HG03108 (cell line): Measurements from ENCODE around the gene KCNMA1.
"Not testable (repeated sequence)": the region's sequence is repeated elsewhere in the genome, so short reads cannot be mapped to it uniquely, and the experiment has no call there.

ENCODE experiments used
- ATAC-seq: cut with Tn5 transposase; IDR thresholded peaks from one replicate; pipeline ENCODE4 v1.9.1; 2021; ENCODE audit warnings: moderate library complexity; ENCODE audit not compliant: unreplicated experiment

Gene KCNMA1

DNA sequence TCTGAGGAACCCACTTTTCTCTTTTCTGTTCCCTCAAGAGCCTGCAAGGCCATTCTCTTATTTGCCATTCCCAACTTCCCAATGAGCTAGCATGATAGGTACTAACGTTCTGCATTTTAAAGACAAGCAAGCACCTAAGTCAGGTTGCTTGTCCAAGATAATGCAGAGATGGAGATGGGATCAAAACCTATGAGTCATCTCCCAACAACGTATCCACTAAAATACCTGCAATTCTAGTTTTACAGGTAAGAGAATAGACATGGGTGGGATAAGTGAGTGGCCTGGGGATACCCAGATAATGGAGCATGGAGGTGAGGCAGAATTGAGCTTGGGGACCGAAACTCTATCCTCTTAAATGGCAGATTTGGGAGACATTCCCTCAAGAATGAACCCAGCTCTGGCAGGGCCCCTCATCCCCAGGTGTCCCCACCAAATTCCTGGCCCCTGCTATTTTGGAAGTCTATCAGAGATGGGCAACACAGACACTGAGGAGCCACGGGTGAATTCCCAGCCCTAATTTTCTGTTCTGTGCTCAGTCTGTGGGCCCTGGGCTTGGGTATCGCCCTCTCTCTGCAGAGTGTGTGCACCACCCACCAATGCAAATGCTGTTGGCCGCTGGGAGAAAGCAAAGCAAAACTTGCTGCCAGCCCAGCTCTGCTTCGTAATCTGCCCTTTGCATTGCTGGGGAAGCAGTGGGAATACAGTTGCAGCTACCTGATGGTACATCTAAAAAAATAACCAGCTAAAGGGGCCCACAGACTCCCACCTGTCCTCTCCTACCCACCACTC is 98.3 kb downstream of the KCNMA1 start:
- no peak for ATAC-seq

DNA sequence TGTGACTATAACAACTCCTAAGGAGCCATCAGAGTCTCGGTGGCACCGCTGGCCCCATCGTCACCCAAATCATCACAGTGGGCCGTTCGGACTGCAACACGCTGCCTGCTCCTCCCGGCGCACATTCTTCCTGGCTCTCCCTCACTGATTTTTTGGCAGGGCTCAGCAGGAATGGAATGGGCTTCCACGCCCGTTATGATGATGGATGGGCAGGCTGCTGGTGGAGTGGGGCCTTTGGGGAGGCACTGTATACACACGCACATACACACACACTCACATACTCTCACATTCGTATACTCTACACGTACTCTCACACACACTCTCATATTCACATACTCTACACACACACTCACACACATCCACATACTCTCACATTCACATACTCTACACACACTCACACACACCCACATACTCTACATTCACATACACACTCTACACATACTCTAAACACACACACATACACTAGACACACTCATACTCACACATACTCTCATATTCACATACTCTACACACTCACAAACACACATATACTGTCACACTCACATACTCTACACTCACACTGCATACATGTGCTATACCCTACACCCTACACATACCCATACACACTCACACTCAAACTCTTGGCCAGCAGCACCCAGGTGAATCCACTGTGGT is 99.8 kb downstream of the KCNMA1 start:
- no peak for ATAC-seq

DNA sequence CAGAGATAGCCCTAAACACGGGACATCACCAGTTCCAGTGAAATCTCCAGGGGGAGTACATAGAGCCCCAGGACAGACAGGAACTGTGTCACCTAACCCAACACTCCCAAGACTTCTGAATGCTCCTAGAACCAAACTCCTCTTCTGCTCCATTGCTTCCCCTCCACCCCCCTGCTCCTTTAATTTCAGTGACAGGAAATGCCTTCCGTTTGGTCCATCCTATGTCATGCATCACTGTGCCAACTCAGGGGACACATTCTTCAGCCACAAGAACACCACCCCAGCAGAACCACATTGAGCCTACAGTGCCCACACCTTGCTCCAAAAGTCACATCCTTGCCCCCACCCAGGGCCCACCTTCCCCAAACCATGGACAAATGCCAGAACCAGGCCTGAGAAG is 100.5 kb downstream of the KCNMA1 start:
- no peak for ATAC-seq

DNA sequence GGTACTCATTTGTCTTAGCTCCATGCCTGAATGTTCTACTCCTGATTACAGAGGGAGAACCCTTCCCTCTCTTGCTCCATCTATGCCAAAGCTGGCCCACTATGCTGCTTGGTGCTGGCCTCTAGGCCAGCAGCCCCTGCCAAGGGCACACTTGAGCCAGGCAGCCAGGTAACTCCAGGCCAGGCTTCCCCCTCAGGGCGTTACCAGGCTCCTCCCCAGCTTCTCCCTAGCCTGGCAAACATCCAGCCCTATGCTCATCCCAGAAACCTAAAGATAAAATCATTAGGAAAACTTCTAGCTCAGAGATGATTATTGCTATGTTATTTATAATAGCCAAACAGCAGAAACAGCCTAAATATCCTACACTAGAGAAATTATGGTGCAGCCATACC is 103.7 kb downstream of the KCNMA1 start:
- no peak for ATAC-seq

DNA sequence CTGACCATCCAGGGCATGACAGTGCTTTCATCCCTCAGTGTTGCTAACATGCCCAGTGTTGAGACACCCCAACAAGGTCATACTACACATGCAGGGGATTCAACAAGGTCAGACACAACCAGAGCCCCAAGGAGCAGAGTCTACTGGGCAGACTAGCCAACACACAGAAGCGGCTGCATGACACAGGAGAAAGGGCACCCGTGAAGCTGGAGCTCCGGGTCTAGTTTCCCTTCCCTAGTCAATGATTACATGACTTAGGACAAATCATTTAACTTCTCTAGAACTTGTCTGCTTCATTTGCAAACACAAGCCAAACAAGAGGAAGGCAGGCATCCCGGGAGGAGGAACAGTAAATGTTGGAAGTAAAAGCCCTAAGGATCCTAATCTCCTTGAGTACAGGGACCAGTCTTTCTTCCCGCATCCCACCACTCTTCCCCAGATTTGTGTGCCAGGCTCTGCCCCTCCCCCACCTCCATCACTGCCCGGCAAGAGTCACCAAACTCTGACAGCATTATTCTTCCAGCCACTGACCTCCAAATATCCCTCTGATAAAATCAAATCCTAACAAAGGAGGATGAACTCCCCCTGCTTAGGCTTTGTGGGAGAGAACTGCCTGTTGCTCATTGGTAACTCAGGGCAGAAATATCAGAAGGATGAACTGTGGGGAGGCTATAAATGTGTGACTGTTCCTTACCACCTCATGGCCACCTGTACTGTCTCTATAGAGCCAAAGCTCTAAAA is 104.3 kb downstream of the KCNMA1 start:
- ATAC-seq: no peak

DNA sequence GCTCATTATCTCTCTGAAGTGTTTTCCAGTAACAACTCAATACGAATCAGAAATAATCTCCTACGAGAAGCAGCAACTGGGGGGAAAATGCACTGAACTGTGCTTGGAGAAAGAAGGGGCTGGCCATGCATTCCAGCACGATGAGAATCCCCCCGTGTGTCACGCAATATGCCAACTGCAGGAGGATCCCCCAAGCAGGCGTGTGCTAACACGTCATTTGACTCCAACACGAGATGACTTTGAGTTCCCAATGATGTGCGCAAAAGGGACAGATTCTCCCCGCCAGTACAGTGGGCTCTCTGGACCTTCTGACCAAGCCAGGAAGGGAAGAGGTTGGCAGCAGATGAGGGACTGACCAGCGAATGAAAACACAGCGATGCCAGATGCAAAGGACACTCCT is 105.5 kb downstream of the KCNMA1 start:
- ATAC-seq: no peak

DNA sequence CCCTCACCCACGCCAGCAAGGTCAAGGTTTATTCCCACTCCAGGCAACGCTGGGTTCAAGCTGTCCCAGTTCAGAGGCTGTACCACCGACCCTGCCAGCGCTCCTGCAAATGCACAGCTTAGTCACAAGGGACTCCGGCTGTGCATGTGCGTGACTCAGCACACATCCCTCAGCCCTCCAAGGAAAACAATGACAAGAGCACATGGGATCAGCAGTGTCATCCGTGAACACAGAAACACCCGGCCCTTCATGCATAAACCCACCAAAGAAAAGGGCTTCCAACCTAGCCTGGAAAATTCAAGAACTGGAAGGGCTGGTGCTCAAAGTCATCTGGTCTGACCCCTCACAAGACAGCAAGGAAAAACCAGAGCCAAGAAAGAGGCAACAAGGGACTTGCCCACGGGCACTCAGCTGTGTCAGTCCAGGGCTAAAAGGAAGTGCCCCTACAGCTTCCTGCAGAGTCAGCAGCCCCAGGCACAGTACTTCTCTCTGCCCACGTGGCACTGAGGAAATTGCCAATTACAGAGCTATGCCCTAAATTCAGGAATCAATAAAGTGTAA is 106.1 kb downstream of the KCNMA1 start:
- ATAC-seq: no peak

DNA sequence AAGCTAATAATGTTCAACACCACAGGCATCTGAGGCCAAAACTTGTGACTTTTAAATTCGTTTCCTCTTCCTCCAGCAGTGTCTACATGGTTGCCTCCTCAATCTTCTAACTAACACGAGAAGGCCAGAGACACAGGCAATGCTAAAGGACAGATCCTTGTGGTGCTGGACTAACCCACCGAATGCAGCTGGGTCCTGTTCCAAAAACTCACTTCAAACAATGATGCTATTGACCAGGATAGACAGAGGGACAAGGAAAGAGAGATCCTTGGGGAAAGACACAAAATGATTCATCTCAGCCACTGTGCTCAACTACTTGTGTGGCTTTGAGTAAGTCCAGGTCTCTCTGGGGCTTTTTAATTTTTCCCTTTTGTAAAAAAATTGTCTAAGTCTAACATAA is 107.6 kb downstream of the KCNMA1 start:
- no peak for ATAC-seq

DNA sequence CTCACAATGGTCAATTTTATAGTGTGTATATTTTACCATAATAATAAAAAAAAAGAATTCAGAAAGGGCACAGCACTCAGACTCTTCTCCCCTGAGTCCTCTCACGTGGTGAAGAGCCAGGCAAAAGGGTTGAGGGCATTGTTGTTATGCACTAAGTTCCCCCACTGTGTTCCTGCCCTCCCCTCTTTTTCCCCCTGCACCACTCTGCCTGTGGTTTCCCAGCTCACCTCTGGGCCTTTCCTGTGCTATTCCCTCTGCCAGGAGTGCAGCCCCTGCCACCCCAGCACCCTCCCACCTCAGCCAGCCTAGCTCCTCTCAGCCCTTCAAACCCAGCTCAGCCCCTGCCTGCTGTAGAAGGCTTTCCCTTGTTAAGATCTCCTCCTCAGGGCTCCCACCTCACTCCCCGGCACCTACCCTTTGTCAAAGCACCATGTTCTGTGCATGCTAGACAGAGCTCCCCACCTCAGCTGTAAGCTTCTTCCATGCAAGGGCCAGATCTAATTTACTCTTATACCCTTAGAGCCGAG is 108.5 kb downstream of the KCNMA1 start:
- ATAC-seq: no peak

DNA sequence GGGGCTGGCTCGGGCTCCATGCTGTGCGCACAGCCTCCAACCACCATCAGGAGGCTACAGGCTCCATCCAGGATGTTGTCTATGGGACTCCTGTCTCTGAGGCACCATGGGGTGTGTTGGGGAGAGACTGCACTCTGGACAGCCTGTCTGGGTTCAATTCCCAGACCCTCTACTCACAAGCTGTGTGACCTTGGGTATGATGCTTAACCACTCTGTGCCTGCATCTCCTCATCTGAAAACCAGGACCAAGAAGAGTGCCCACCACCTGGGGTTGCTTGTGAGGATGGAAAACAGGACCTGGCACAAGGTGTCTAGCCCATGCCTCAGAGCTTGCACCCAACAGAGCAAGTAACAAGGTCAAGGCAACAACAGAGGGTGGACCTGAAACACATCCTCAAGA is 109.8 kb downstream of the KCNMA1 start:
- no peak for ATAC-seq

DNA sequence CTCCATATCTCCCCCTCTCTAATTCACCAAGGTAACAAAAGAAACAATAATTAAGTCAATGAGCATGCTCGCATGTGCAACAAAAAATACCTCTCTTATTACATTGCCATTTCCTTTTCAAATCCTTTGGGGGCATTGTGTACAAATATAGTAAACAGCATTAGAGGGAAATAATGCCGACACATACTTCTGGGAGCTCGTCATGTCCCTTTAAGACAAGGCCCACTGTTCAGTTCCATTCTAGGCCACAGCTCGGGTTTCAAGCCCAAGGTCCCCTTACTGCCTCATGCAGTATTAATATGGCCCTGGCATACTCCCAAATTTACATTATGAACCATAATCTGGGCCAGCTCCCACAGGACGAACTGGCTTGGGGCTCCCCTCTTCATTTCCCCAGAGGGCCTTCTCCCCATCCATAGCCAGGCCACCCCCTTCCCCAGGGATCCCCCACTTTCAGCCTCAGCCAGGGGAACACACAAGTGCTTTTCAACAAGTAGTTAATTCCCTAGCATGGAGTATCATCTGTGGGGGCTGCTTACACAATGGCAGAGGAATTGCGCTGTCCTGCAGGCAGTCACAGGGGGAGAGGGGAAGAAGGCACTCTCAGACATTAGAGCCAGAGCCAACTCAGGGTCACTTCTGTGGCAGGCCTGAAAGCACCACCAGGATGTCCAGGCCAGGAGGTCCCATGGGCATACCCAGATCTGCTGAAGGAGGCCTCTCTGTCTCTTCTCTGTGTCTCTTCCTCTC is 110.6 kb downstream of the KCNMA1 start:
- no peak for ATAC-seq

DNA sequence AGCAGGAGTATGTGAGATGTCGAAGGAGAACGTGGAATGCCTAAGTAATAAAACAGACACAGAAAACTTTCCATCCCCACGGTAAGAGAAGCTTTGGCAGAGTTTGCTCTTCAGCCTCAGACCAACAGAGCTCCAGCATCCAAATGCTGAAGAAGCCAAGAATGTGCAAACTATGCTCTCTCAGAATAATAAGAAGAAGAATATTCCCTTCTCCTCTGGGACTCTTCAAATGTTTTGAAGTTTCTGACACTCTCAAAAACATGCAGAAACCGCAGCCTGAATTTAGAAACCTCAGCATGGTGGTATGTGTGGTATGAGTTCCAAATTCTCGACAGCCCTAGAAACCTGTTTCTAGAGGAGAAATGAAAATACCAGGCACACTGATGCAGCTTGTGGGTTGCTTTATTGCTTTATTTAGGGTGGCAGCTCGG is 113.3 kb downstream of the KCNMA1 start:
- no peak for ATAC-seq

DNA sequence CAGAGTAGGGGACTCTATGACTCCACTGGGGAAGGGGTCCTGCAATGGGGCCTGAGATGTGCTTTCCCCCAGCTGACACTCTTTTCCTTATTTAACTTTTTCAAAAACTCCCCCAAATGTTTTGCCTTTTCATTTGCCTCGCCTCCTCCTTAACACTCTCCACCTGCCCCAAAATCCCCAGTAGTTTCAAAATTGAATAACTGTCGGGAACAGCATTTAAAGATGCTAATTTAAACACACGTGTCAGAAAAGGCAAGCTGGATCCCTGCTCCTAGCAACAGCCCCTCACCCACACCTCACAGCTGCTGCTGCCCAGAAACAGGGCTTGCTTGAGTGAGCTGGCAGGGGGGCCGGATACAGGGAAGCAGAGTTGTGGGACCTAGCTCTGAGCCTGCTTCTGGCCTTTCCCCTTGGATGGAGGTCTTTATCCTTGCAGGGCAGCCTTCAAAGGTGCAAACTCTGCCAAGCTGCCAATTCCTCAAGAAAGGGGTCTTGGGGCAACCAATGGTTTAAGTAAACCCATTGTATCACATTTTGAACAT is 115.3 kb downstream of the KCNMA1 start:
- no peak for ATAC-seq

DNA sequence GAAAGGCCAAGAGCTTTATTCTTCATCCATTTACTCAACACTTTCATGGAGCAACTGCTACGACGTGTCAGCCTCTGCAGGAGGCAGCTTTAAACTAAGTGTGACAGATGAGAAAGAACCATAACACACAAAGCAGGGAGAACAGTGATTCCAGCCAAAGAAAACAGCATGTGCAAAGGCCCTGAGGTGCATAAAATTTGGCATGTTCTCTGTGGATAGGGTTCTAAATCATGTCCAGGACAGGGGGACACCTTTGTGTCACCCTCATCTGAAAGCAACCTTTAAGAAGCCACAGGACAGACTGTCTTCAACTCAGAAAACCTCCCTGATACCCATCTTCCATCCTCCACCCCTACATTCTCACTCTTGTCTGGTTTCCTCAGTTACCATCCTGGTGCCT is 116.6 kb downstream of the KCNMA1 start:
- ATAC-seq: no peak

DNA sequence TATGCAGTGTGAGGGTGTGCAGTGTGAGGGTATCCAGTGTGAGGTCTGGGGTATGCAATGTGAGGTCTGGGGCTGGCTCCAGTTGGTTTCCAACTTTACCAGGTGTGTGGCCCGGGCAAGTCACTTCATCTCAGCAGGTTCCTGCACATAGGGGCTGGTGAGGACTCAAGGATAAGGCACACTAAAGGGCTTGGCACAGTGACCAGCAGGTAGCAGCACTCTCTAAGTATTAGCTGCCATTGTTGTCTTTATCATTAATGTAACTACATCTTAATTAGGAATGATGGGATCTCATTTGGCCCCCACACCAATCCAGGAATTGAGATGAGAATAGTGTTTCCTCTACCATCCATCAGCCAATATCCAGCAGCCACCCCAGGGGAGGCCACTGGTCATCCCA is 117.3 kb downstream of the KCNMA1 start:
- no peak for ATAC-seq

DNA sequence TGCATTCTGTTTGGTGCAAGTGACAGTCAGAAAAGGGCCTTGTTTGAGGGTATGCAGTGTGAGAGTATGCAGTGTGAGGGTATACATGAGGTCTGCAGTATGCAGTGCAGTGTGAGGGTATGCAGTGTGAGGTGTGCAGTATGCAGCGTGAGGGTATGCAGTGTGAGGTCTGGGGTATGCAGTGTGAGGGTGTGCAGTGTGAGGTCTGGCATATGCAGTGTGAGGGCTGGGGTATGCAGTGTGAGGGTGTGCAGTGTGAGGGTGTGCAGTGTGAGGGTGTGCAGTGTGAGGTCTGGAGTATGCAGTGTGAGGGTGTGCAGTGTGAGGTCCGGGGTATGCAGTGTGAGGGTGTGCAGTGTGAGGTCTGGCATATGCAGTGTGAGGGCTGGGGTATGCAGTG is 117.8 kb downstream of the KCNMA1 start:
- not testable (repeated sequence) for ATAC-seq

DNA sequence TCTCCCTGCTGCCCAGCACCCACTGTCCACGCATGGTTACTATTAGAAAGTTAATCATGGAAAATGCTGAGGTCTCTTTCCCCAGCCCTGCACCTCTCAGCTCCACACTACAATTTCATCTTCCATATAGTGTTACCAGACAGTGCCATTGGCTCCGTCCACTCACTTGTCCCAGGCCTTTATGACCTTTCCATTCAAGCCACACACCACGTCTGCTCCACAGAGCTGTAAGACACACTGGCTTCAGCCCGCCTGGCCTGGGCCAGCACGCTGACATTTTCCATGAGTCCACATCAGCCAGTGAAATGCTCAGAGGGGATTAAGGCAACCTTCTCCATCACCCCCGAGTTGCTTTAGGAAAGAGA is 118.7 kb downstream of the KCNMA1 start:
- ATAC-seq: no peak

DNA sequence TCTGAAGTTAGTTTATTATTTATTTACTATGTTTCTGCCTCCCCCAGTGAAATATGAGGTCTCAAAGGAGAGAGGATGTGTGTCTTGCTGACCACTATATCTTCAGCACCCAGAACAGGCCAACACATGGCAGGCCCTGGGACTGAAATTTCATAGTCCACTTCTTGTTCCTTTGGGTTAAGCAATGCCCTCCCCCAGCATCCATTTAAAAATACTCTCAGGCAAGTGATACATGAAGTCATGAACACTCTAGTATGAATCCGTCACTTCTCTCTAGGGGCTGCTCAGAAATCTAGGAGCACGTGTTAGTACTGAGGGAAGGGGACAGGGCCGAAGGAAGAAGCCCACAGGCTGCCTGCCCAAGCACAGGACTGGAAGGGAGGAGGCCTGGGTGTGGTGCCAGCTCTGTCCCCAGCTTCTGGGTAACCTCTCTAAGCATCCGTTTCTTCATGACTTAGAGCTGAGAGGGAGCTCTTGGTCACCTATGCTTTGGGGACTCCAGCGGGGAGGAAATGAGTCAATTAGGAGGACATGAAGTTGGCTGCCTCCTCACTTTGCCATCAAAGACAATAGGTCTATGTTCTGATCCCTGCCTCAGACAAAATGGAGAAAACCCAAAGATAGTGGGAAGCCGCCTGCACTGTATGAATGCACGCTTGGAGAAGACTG is 119.2 kb downstream of the KCNMA1 start:
- ATAC-seq: no peak

DNA sequence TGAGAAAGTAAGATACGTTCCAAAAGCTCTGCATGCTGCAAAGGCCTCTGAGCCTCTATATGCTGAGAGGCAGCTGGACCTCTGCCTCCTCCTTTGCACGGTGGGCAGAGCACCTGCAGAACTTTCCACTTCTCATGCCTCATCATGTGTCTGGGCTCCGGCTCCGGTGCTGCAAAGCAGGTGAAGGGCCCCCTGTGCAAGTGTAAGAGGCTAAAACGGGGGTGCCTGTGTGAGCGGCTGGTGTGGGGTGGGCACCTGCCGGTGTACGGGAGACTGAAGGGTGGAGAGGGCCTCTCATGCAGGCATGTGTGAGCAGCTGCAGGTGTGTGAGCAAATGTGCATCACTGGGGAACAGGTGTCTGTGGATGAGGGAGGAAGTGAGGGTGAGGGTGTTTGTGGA is 121.0 kb downstream of the KCNMA1 start:
- ATAC-seq: no peak

DNA sequence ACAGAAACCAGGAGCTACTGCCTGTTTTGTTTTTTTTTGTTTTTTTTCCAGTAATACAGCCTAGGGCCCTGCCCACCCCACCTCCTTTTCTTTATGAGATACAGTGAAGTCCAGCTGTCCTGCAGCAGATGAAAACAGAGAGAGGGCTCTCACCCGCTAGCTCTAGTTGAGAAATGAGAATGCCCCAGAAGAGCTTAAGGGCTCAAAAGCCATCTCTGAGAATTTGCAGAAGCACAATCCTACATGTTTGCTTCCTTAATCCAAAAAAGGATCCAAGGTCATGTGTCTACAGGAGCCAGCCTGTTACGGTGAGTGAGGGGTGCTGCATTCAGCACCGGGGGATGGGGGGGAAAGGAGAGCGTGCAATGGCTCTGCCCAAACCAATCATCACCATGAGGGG is 122.7 kb downstream of the KCNMA1 start:
- ATAC-seq: no peak
